ENCODE results near the gene PECR. TPM values are rescaled to one million over a fixed set of nuclear protein-coding genes. Genes with fewer than 3 reads are reported as not detected.
A peak's percentile ranks its signal among the peaks of the same experiment; 100 is the strongest.

Gene PECR
- total RNA-seq, 1 experiment from 2014 or later = 15.3 TPM

DNA sequence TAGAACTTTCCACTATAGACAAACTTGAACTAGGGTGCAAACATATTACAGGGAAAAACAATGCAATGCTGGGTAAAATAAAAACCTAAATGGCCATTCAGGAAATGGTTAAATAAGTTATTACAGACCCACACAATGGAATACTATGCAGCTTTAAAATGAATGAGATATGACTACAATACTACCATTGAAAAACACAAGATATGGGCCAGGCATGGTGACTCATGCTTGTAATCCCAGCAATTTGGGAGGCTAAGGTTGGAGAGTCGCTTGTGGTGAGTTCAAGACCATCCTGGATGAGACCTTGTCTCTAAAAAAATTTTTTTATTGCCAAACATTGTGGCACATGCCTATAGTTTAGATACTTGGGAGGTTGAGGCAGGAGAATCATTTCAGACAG, 6.8 kb downstream of the PECR start:
- Mint-ChIP-seq H3K4me1 (no peaks in the 10 kb centered on the region), H3K27me3 (ENCODE audit: low read depth) (no peaks in the 10 kb centered on the region), H3K9me3 (no peaks in the 10 kb centered on the region), H3K27ac (peak overlapping the region in 1 of 3 experiments; percentile 67; a peak in 1 of 7 replicates), H3K4me3 (no peak overlapping the region), H3K36me3 (ENCODE audit: insufficient read depth in 1 of 3, low read depth in 3 of 3) (peaks cover 0 to 8% (median 0%) of the 10 kb centered on the region in 3 experiments; a peak in 4 of 7 replicates)
- Histone ChIP-seq H3K18ac (ENCODE audit: insufficient read length, low read depth, low read length) (no peak overlapping the region), H4K8ac (replicated peaks; ENCODE audit: insufficient read length, low read depth, low read length) (no peak overlapping the region), H2BK20ac (ENCODE audit: low read depth, low read length, poor library complexity, severe bottlenecking) (no peak overlapping the region), H4K91ac (ENCODE audit: insufficient read length, low read depth, low read length) (no peak overlapping the region), H2AK5ac (ENCODE audit: insufficient read length, low read length) (no peak overlapping the region), H3K23ac (ENCODE audit: insufficient read length, low read depth, low read length) (no peak overlapping the region), H2BK12ac (ENCODE audit: insufficient read length, low read depth, low read length) (no peak overlapping the region), H2AFZ (ENCODE audit: low read length) (no peak overlapping the region), H3K27ac (ENCODE audit: insufficient read length, low read depth, low read length) (no peak overlapping the region), H3K9ac (ENCODE audit: extremely low read depth, insufficient read length, low read length) (no peak overlapping the region), H3K79me2 (ENCODE audit: insufficient read depth, low read length) (no peaks in the 10 kb centered on the region), H2BK15ac (ENCODE audit: low read depth, low read length) (no peak overlapping the region), H4K5ac (ENCODE audit: insufficient read length, low read depth, low read length) (no peak overlapping the region), H4K20me1 (ENCODE audit: control insufficient read depth, insufficient read depth, insufficient read length) (no peaks in the 10 kb centered on the region), H3K4me2 (ENCODE audit: insufficient read depth, insufficient read length, low read length) (no peak overlapping the region), H3K23me2 (ENCODE audit: insufficient read length, low read depth, low read length, poor library complexity, severe bottlenecking) (no peaks in the 10 kb centered on the region), H2BK120ac (ENCODE audit: low read depth, low read length, poor library complexity, severe bottlenecking) (no peak overlapping the region), H2BK5ac (ENCODE audit: insufficient read length, low read length) (no peak overlapping the region), H3K56ac (ENCODE audit: insufficient read length, low read depth, low read length) (no peak overlapping the region), H3K27me3 (ENCODE audit: insufficient read depth, low read length) (no peaks in the 10 kb centered on the region), H3T11ph (ENCODE audit: low read length) (no peak overlapping the region), H3K79me1 (ENCODE audit: insufficient read depth, low read depth, low read length, poor library complexity, severe bottlenecking) (no peaks in the 10 kb centered on the region), H3K4me1 (ENCODE audit: insufficient read depth, low read length) (no peaks in the 10 kb centered on the region), H3K4ac (ENCODE audit: low read depth, low read length) (no peak overlapping the region), H3K9me3 (ENCODE audit: control insufficient read depth, low read depth, low read length) (no peaks in the 10 kb centered on the region), H3K14ac (ENCODE audit: insufficient read depth, low read length) (no peak overlapping the region)
- no peak for DNase-seq
- TF ChIP-seq, protein P1, sequence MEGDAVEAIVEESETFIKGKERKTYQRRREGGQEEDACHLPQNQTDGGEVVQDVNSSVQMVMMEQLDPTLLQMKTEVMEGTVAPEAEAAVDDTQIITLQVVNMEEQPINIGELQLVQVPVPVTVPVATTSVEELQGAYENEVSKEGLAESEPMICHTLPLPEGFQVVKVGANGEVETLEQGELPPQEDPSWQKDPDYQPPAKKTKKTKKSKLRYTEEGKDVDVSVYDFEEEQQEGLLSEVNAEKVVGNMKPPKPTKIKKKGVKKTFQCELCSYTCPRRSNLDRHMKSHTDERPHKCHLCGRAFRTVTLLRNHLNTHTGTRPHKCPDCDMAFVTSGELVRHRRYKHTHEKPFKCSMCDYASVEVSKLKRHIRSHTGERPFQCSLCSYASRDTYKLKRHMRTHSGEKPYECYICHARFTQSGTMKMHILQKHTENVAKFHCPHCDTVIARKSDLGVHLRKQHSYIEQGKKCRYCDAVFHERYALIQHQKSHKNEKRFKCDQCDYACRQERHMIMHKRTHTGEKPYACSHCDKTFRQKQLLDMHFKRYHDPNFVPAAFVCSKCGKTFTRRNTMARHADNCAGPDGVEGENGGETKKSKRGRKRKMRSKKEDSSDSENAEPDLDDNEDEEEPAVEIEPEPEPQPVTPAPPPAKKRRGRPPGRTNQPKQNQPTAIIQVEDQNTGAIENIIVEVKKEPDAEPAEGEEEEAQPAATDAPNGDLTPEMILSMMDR (conservative IDR thresholded peaks at IDR 0.05) = no peak
- WGBS (ENCODE audit: extremely low coverage, insufficient read length, low lambda C conversion rate) = no CpG with 5 or more reads among the region's 1 CpG

Data from H9 (cell line).